Measurements from ENCODE around the gene TMEM253. TPM values are rescaled to one million over a fixed set of nuclear protein-coding genes. Genes with fewer than 3 reads are reported as not detected.

The TMEM253 gene
- total RNA-seq, 1 donor from 2014 or later: 1.9 TPM

DNA sequence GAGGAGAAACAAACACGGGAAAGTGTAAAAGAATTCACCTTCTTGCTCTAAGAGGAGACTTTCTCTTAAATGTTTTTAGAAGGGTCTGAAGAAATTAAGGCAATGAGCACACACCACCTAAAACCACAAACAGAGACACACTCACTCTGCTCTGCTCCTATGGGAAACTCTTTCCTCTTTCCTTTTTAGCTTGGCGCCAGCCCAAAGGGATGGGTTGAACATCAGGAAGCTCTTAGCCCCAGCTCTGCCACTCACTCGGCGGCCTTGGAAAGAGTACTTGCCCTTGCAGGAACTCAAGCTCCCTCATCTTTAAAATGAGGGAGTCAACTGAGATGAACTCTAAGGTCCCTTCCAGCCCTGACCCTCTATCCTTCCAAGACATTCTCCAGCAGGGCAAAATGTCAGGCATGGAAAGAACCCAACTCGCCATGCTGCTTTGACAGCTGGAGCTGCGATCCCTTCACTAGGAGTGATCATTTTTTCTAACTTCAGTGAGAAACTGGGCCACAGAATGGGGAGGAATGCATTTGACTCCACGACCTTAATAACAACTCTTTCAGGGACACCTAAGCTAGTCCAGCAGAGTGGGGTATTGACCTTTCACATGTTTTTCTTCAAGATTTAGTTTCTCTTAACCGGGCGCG lies 44.2 kb upstream of the TMEM253 start:
- Mint-ChIP-seq H3K27me3 (ENCODE audit: low read depth) (no peaks in the 10 kb centered on the region), H3K9me3 (no peaks in the 10 kb centered on the region), H3K27ac (no peak overlapping the region), H3K4me1 (peaks cover 12% of the 10 kb centered on the region), H3K36me3 (no peaks in the 10 kb centered on the region), H3K4me3 (no peak overlapping the region)
- TF ChIP-seq, protein P1, sequence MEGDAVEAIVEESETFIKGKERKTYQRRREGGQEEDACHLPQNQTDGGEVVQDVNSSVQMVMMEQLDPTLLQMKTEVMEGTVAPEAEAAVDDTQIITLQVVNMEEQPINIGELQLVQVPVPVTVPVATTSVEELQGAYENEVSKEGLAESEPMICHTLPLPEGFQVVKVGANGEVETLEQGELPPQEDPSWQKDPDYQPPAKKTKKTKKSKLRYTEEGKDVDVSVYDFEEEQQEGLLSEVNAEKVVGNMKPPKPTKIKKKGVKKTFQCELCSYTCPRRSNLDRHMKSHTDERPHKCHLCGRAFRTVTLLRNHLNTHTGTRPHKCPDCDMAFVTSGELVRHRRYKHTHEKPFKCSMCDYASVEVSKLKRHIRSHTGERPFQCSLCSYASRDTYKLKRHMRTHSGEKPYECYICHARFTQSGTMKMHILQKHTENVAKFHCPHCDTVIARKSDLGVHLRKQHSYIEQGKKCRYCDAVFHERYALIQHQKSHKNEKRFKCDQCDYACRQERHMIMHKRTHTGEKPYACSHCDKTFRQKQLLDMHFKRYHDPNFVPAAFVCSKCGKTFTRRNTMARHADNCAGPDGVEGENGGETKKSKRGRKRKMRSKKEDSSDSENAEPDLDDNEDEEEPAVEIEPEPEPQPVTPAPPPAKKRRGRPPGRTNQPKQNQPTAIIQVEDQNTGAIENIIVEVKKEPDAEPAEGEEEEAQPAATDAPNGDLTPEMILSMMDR (IDR thresholded peaks at IDR 0.05; ENCODE audit: unreplicated experiment): no peak
- DNase-seq (ENCODE audit: low spot score in 2 of 2, unreplicated experiment in 2 of 2): no peak

- Mint-ChIP-seq H3K4me1 (peaks cover 13% of the 10 kb centered on the region), H3K9me3 (no peaks in the 10 kb centered on the region), H3K36me3 (no peaks in the 10 kb centered on the region), H3K27ac (no peak within 1 kb of the TSS), H3K27me3 (ENCODE audit: low read depth) (no peaks in the 10 kb centered on the region), H3K4me3 (no peak within 1 kb of the TSS)
- TF ChIP-seq, protein P1 (IDR thresholded peaks at IDR 0.05; ENCODE audit: unreplicated experiment): no peak
- no peak for DNase-seq (ENCODE audit: low spot score in 2 of 2, unreplicated experiment in 2 of 2)
Observed at GRCh38 chr14:21057803-21058675, 42.8 kb upstream of the TMEM253 start, which contains the start of gene RNASE8. Gene RNASE8 (plus strand): TSS chr14:21057822. CDS start chr14:21057893, 71 bp downstream.

GRCh38 chr14:21058903-21059302 lies 42.0 kb upstream of the TMEM253 start:
- Mint-ChIP-seq H3K36me3 (no peaks in the 10 kb centered on the region), H3K4me1 (peaks cover 21% of the 10 kb centered on the region), H3K27me3 (ENCODE audit: low read depth) (no peaks in the 10 kb centered on the region), H3K4me3 (no peak overlapping the region), H3K9me3 (no peaks in the 10 kb centered on the region), H3K27ac (no peak overlapping the region)
- DNase-seq (ENCODE audit: low spot score in 2 of 2, unreplicated experiment in 2 of 2): no peak
- TF ChIP-seq, protein P1 (IDR thresholded peaks at IDR 0.05; ENCODE audit: unreplicated experiment): no peak

DNA sequence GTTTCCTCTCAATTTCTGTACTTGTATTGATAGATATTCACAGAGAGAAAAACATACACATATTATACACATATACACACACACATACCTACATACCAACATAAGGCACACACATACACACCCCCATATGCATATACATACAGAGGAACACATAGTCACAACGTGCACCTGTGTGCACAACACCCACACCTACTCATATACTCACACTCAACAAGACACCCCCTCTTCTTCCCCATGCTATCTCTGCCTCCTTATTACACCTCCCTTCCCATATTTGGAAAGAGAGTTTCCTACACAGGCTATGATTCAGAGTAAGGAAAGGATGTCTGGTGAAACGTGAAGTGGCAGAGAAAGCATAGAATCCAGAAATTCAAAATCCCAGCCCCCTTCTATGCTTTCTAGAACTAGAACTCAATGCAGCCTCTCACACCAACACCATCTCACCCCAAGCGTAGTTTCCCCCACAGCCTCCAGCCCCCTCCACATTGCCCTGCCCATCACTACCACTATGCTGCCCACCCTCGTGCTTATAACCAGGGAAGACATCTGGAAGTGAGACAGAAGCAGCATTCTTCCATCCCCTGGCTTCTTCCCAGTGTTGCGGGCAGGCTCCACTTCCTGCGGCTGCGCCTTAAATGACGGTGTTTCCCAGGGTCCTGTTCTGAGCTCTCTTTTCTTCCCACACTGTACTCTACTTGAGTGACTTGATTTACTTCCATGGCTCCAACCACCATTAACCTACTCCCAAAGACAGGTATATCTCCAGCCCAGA lies 40.8 kb upstream of the TMEM253 start:
- Mint-ChIP-seq H3K9me3 (no peaks in the 10 kb centered on the region), H3K27me3 (ENCODE audit: low read depth) (no peaks in the 10 kb centered on the region), H3K27ac (no peak overlapping the region), H3K36me3 (no peaks in the 10 kb centered on the region), H3K4me3 (no peak overlapping the region), H3K4me1 (peaks cover 22% of the 10 kb centered on the region)
- DNase-seq (ENCODE audit: low spot score in 2 of 2, unreplicated experiment in 2 of 2): no peak
- TF ChIP-seq, protein P1 (IDR thresholded peaks at IDR 0.05; ENCODE audit: unreplicated experiment): no peak

- Mint-ChIP-seq H3K4me1 (peaks cover 17% of the 10 kb centered on the region), H3K4me3 (no peak overlapping the region), H3K27me3 (ENCODE audit: low read depth) (no peaks in the 10 kb centered on the region), H3K9me3 (no peaks in the 10 kb centered on the region), H3K36me3 (no peaks in the 10 kb centered on the region), H3K27ac (no peak overlapping the region)
- TF ChIP-seq, protein P1 (IDR thresholded peaks at IDR 0.05; ENCODE audit: unreplicated experiment): no peak
- DNase-seq (ENCODE audit: low spot score in 2 of 2, unreplicated experiment in 2 of 2): no peak
Observed at GRCh38 chr14:21060614-21061346, 40.1 kb upstream of the TMEM253 start.
